ENCODE data around the gene TPSB2.

TPSB2 gene

GRCh38 chr16:1217526-1217925, 12.5 kb downstream of the TPSB2 start:
- Histone ChIP-seq H3K36me3 (ENCODE audit: control insufficient read depth in 2 of 2, insufficient read depth in 1 of 2, low read length in 2 of 2) (peaks cover 0 to 16% of the 10 kb centered on the region in 2 experiments; a peak in 1 of 3 replicates), H3K4me3 (ENCODE audit: low read depth, low read length) (no peak overlapping the region), H3K9me3 (ENCODE audit: control insufficient read depth, insufficient read depth, low read depth, low read length) (no peaks in the 10 kb centered on the region), H3K4me1 (ENCODE audit: control insufficient read depth, insufficient read depth, low read length) (no peaks in the 10 kb centered on the region), H3K27ac (ENCODE audit: extremely low read depth, low read depth, low read length) (no peak overlapping the region)
- CTCF ChIA-PET: no interaction called here
- POLR2A ChIA-PET: no interaction called here
- TF ChIP-seq ZXDB (tag by site-specific recombination; IDR thresholded peaks at IDR 0.05) (no peak), WT1 (tag by site-specific recombination; IDR thresholded peaks at IDR 0.05) (no peak), MEIS1 (CRISPR knock-in tag; IDR thresholded peaks at IDR 0.05; ENCODE audit: borderline replicate concordance) (no peak), MZF1 (tag by site-specific recombination; IDR thresholded peaks at IDR 0.05; ENCODE audit: borderline replicate concordance) (no peak), PRDM10 (tag by site-specific recombination; IDR thresholded peaks at IDR 0.05) (no peak), ZBTB7A (tag by site-specific recombination; IDR thresholded peaks at IDR 0.05; ENCODE audit: low read depth) (no peak), ZNF416 (tag by site-specific recombination; IDR thresholded peaks at IDR 0.05) (no peak), ZNF626 (tag by site-specific recombination; IDR thresholded peaks at IDR 0.05) (no peak), ZNF341 (tag by site-specific recombination; IDR thresholded peaks at IDR 0.05; ENCODE audit: low read depth) (no peak), ZNF184 (tag by site-specific recombination; IDR thresholded peaks at IDR 0.05) (no peak), KLF10 (tag by site-specific recombination; IDR thresholded peaks at IDR 0.05) (no peak)
- TF ChIP-seq, protein P1, sequence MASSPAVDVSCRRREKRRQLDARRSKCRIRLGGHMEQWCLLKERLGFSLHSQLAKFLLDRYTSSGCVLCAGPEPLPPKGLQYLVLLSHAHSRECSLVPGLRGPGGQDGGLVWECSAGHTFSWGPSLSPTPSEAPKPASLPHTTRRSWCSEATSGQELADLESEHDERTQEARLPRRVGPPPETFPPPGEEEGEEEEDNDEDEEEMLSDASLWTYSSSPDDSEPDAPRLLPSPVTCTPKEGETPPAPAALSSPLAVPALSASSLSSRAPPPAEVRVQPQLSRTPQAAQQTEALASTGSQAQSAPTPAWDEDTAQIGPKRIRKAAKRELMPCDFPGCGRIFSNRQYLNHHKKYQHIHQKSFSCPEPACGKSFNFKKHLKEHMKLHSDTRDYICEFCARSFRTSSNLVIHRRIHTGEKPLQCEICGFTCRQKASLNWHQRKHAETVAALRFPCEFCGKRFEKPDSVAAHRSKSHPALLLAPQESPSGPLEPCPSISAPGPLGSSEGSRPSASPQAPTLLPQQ (tag by site-specific recombination; IDR thresholded peaks at IDR 0.05): no peak
- TF ChIP-seq, protein P2, sequence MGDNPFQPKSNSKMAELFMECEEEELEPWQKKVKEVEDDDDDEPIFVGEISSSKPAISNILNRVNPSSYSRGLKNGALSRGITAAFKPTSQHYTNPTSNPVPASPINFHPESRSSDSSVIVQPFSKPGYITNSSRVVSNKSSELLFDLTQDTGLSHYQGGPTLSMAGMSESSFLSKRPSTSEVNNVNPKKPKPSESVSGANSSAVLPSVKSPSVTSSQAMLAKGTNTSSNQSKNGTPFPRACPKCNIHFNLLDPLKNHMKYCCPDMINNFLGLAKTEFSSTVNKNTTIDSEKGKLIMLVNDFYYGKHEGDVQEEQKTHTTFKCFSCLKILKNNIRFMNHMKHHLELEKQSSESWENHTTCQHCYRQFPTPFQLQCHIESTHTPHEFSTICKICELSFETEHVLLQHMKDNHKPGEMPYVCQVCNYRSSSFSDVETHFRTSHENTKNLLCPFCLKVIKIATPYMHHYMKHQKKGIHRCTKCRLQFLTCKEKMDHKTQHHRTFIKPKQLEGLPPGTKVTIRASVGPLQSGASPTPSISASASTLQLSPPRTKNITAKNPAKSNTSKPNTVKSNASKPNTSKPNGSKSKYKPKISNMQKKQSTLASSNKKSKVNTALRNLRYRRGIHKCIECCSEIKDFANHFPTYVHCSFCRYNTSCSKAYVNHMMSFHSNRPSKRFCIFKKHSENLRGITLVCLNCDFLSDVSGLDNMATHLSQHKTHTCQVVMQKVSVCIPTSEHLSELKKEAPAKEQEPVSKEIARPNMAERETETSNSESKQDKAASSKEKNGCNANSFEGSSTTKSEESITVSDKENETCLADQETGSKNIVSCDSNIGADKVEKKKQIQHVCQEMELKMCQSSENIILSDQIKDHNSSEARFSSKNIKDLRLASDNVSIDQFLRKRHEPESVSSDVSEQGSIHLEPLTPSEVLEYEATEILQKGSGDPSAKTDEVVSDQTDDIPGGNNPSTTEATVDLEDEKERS (tag by site-specific recombination; IDR thresholded peaks at IDR 0.05): no peak

GRCh38 chr16:1216681-1217400, 13.1 kb downstream of the TPSB2 start:
- no peak overlapping the region for H3K27ac ChIP-seq (ENCODE audit: extremely low read depth, low read depth, low read length)
- ChIA-PET POLR2A (no interaction called here), CTCF (no interaction called here)
- H3K4me1 ChIP-seq (ENCODE audit: control insufficient read depth, insufficient read depth, low read length): no peaks in the 10 kb centered on the region
- H3K9me3 ChIP-seq (ENCODE audit: control insufficient read depth, insufficient read depth, low read depth, low read length): no peaks in the 10 kb centered on the region
- peaks cover 0 to 16% of the 10 kb centered on the region in 2 experiments; a peak in 1 of 3 replicates for H3K36me3 ChIP-seq (ENCODE audit: control insufficient read depth in 2 of 2, insufficient read depth in 1 of 2, low read length in 2 of 2)
- H3K4me3 ChIP-seq (ENCODE audit: low read depth, low read length): no peak overlapping the region
- TF ChIP-seq ZBTB7A (tag by site-specific recombination; IDR thresholded peaks at IDR 0.05; ENCODE audit: low read depth) (no peak), ZNF354C (tag by site-specific recombination; IDR thresholded peaks at IDR 0.05; ENCODE audit: borderline replicate concordance, low read depth) (no peak), KLF9 (tag by site-specific recombination; IDR thresholded peaks at IDR 0.05; ENCODE audit: low read depth) (no peak), GLI2 (tag by site-specific recombination; IDR thresholded peaks at IDR 0.05; ENCODE audit: borderline replicate concordance, low read depth) (no peak), ZSCAN23 (tag by site-specific recombination; IDR thresholded peaks at IDR 0.05) (no peak), ZBTB10 (tag by site-specific recombination; IDR thresholded peaks at IDR 0.05) (no peak), ZNF350 (tag by site-specific recombination; IDR thresholded peaks at IDR 0.05) (no peak), ZBTB20 (tag by site-specific recombination; IDR thresholded peaks at IDR 0.05) (no peak), ZNF670 (tag by site-specific recombination; IDR thresholded peaks at IDR 0.05; ENCODE audit: low read depth) (no peak)
